Motor neuron (in vitro differentiated cells): Measurements from ENCODE around the gene MICA. TPM values are rescaled to one million over a fixed set of nuclear protein-coding genes. Genes with fewer than 3 reads are reported as not detected.
"Not testable (repeated sequence)": the region's sequence is repeated elsewhere in the genome, so short reads cannot be mapped to it uniquely, and the experiment has no call there.

ENCODE experiments used
- ATAC-seq, 8 experiments: fragments of 200-7000 bp; cut with Tn5 transposase; replicated peaks in 6 of 8; 2 replicates each; pipeline ENCODE4 v1.8.0; 2021; ENCODE audit warnings: mild to moderate bottlenecking in 8 of 8, moderate library complexity in 8 of 8
- H3K27ac ChIP-seq, 2 donors: fragments of 250-450 bp; sonication (Bioruptor Pico); 2 replicates each; pipeline ENCODE4 v1.9.0; 2021; ENCODE audit warnings: antibody characterized with exemption in 2 of 2, mild to moderate bottlenecking in 2 of 2, moderate library complexity in 1 of 2
- H3K4me1 ChIP-seq, 2 donors: fragments of 250-450 bp; sonication (Bioruptor Pico); replicated peaks in 1 of 2; 2 replicates each; pipeline ENCODE4 v1.6.1; 2021; ENCODE audit warnings: antibody characterized with exemption in 2 of 2, mild to moderate bottlenecking in 2 of 2, moderate library complexity in 1 of 2
- H3K4me3 ChIP-seq, 5 donors: fragments of 250-450 bp; sonication (Bioruptor Pico); 2 replicates each; pipeline ENCODE4 v1.9.0; 2021; ENCODE audit warnings: antibody characterized with exemption in 5 of 5, mild to moderate bottlenecking in 5 of 5, moderate library complexity in 4 of 5
- WGBS, 10 experiments: fragments of 450-650 bp; shearing (Covaris generic); methylation state at CpG; one replicate each; pipeline ENCODE4 v1.0.0; 2022; 5-methylcytosine and 5-hydroxymethylcytosine counted together
- in situ Hi-C, 9 experiments: fragments of 400-800 bp; cut with MboI; loops; one replicate each; pipeline ENCODE4 v1.15.0; 2021; ENCODE audit warnings: low sequenced_read_pairs in 9 of 9, low pct_unique_long_range_greater_than_20kb in 2 of 9; ENCODE audit not compliant: unreplicated experiment in 9 of 9
- total RNA-seq, 8 experiments: library from RNA; unstranded; fragments of 300-600 nt; gene quantifications; 2 replicates each; pipeline versions ENCODE4 v1.2.3 to v1.2.4, GENCODE V29; 2022

MICA gene
- total RNA-seq, 8 experiments from 2014 or later, result 4.1 to 64.5 (median 10.3) TPM

DNA sequence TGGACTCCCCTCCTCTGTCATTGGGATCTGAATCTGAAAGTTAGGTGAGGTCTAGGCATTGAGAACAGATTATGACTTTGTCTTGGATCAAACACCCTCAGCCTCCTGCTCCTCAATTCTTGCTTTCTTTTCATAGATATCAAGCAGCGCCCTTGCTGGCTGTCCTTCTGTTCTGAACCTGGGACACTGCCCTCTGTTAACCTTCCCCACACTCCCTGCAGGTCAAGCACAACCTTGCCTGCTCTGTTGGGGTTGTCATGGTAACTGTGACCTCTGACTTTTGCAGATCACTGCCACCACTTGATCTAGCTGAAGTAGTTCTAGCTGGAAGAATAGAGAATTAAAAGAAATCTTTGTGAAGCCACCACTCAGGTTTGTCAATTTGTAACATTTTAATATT, 16.4 kb upstream of the MICA start:
- ATAC-seq, result peak in 3 of 8 experiments; percentile 19 to 42 (median 33)
- WGBS, 10 experiments, result 17 to 100% (median 69%) methylated on average over 1 of the region's 1 CpG; no CpG with 5 or more reads in 4 of the 10 experiments
- Histone ChIP-seq H3K27ac (no peak overlapping the region), H3K4me3 (no peak overlapping the region), H3K4me1 (peaks cover 4 to 15% of the 10 kb centered on the region in 2 donors)
- in situ Hi-C loops, result no loop called here

GRCh38 chr6:31388916-31389801, 14.2 kb upstream of the MICA start:
- H3K4me1 ChIP-seq, result peaks cover 4 to 14% of the 10 kb centered on the region in 2 donors
- WGBS, 10 experiments, result 32 to 100% (median 86%) methylated on average over 1 to 3 of the region's 13 CpGs
- H3K4me3 ChIP-seq, H3K27ac ChIP-seq, in situ Hi-C loops: not testable (repeated sequence)
- ATAC-seq, result peak in 6 of 8 experiments; percentile 34 to 87 (median 50)

GRCh38 chr6:31389802-31390132, 13.6 kb upstream of the MICA start:
- in situ Hi-C loops, result not testable (repeated sequence)

GRCh38 chr6:31393932-31394331, 9.5 kb upstream of the MICA start:
- H3K4me3 ChIP-seq, result no peak overlapping the region
- H3K27ac ChIP-seq, result no peak overlapping the region
- 30 to 100% (median 46%) methylated on average over 1 to 4 of the region's 5 CpGs; no CpG with 5 or more reads in 3 of the 10 experiments for WGBS, 10 experiments
- ATAC-seq, result peak in 2 of 8 experiments; percentile 42 to 49
- in situ Hi-C loops, result no loop called here
- no peaks in the 10 kb centered on the region for H3K4me1 ChIP-seq

More at GRCh38 chr6:31389802-31390132, 13.6 kb upstream of the MICA start:
- not testable (repeated sequence) for ATAC-seq, H3K27ac ChIP-seq, H3K4me3 ChIP-seq
- H3K4me1 ChIP-seq, result peaks cover 4 to 14% of the 10 kb centered on the region in 2 donors

GRCh38 chr6:31394381-31394780, 9.0 kb upstream of the MICA start:
- Histone ChIP-seq H3K27ac (no peak overlapping the region), H3K4me1 (no peaks in the 10 kb centered on the region), H3K4me3 (no peak overlapping the region)
- 67 to 100% (median 90%) methylated on average over 2 to 4 of the region's 4 CpGs; no CpG with 5 or more reads in 5 of the 10 experiments for WGBS, 10 experiments
- no peak for ATAC-seq
- in situ Hi-C loops, result no loop called here

DNA sequence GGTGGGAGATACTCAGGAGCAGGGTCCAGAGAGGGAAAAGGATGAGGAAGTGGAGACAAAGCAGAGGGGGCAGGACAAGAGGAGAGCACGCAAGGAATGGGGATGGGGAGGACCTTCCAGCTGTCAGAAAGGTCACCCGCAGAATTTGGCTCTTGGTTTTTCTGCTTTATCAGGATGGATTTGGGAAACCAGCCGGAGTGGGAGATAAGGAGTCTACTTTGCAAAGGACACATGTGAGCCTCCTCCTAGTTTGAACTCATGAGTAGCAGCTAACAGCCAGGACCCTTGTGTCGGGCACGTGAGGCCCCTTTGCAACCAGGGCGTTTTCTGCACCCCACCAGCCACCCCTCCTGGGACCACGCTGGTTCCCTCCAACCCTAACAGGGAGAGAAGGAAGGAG, 7.6 kb upstream of the MICA start:
- in situ Hi-C loops, result no loop called here
- Histone ChIP-seq H3K4me1 (no peaks in the 10 kb centered on the region), H3K4me3 (no peak overlapping the region), H3K27ac (no peak overlapping the region)
- WGBS, 10 experiments, result 80 to 100% (median 96%) methylated on average over 1 to 4 of the region's 7 CpGs; no CpG with 5 or more reads in 5 of the 10 experiments
- no peak for ATAC-seq

DNA sequence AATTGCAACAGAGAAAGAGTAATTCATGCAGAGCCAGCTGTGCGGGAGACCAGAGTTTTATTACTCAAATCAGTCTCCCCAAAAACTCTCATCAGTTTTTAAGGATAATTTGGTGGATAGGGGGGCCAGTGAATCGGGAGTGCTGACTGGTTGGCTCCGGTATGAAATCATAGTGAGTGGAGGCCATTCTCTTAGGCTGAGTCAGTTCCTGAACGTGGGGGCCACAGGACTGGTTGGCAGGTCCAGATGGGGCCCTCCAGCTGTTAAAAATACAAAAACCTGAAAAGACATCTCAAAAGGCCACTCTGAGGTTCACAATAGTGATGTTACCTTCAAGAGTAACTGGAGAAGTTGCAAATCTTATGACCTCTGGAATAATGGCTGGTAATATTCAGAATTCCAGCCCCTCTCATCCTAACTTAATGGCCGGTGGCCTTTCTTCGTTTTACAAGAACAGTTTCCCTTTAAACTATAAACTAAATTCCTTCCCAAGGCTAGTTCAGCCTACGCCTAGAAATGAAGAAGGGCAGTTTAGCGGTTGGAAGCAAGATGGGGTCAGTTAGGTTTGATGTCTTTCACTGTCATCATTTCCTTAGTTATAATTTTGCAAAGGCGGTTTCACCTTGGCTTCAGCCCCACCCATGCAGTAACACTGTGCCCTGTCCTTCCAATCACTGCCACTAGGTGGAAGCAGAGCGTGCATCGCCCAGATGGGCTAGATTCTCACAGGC, 6.8 kb upstream of the MICA start:
- in situ Hi-C loops, result no loop called here
- peak; percentile 5 to 68 (median 44) for ATAC-seq
- Histone ChIP-seq H3K4me1 (no peaks in the 10 kb centered on the region), H3K4me3 (no peak overlapping the region), H3K27ac (no peak overlapping the region)
- 15 to 65% (median 34%) methylated on average over 4 to 9 of the region's 11 CpGs; no CpG with 5 or more reads in 4 of the 10 experiments for WGBS, 10 experiments

DNA sequence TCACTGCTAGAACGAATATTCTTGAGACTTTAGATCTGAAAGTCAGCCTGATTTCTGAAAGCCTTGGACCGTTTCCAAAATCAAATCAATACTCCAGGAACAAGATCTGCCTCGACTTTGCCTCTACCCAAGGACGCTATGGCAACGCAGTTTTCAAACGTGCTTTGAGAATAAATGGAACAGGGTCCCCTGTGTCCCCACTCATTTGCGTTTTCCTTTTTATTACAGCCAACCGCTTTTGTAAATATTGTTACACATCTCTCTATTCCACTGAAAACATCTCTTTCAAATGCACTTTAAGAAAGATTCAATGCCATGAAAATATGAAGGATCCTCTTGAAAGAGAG, 6.3 kb upstream of the MICA start:
- ATAC-seq, H3K27ac ChIP-seq, in situ Hi-C loops, H3K4me1 ChIP-seq, H3K4me3 ChIP-seq: not testable (repeated sequence)
- WGBS, 10 experiments, result 7 to 75% (median 53%) methylated on average over 1 to 7 of the region's 8 CpGs; no CpG with 5 or more reads in 4 of the 10 experiments

DNA sequence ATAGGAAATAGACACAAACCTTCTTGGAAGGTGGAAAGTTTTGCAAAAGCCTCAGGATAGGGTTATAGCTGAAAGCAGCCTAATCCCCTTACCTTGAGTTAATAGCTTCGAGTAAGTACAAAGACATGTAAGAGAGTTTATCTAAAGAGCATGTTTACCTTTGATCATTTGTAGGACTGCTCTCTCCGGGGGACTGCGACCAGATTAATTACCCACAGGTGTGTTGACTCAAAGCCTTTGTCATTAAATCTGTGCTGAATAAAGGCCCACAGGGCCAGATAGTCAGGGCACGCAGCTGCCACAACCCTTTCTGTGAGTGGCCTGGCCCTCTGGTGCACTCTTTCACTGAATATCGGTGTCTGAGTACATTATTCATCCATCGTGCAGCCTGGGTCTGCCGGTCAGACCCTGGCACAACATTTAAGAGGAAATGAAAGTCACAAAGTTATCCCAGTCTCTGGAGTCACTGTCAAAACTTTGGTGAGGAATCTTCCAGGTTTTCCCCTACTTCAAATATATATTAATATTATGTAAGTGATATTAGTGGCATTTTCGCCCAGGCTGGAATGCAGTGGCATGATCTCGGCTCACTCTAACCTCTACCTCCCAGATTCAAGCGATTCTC, 5.4 kb upstream of the MICA start:
- ATAC-seq, result no peak
- H3K4me1 ChIP-seq, result peaks cover 5 to 10% of the 10 kb centered on the region in 2 donors
- no peak overlapping the region for H3K27ac ChIP-seq
- 34 to 100% (median 51%) methylated on average over 1 to 8 of the region's 10 CpGs; no CpG with 5 or more reads in 1 of the 10 experiments for WGBS, 10 experiments
- in situ Hi-C loops, result no loop called here
- H3K4me3 ChIP-seq, result no peak overlapping the region

GRCh38 chr6:31399589-31400466, 3.6 kb upstream of the MICA start:
- Histone ChIP-seq H3K27ac (peak overlapping the region; percentile 55 to 65), H3K4me3 (peak overlapping the region; percentile 34 to 56 (median 50)), H3K4me1 (peaks cover 5 to 10% of the 10 kb centered on the region in 2 donors)
- peak; percentile 37 to 77 (median 62) for ATAC-seq
- WGBS, 10 experiments, result 0 to 43% (median 2%) methylated on average over 2 to 23 of the region's 57 CpGs; no CpG with 5 or more reads in 1 of the 10 experiments
- in situ Hi-C loops, result no loop called here

GRCh38 chr6:31400467-31401289, 2.7 kb upstream of the MICA start:
- Histone ChIP-seq H3K27ac (peak overlapping the region in 1 of 2 donors; percentile 53), H3K4me1 (peaks cover 5 to 10% of the 10 kb centered on the region in 2 donors), H3K4me3 (peak overlapping the region; percentile 34 to 56 (median 50))
- in situ Hi-C loops, result no loop called here
- 0 to 61% (median 15%) methylated on average over 2 to 18 of the region's 30 CpGs; no CpG with 5 or more reads in 1 of the 10 experiments for WGBS, 10 experiments
- peak in 3 of 8 experiments; percentile 1 to 2 (median 2) for ATAC-seq
